NB4 (cell line): Measurements from ENCODE around the gene RRP36.
"Not testable (repeated sequence)": the region's sequence is repeated elsewhere in the genome, so short reads cannot be mapped to it uniquely, and the experiment has no call there.

Experiments used
- DNase-seq: peaks from one replicate; pipeline ENCODE4 v3.0.0; 2010; ENCODE audit warnings: low read depth
- H3K4me3 ChIP-seq: one replicate; pipeline ENCODE4 v1.5.1; 2011; ENCODE audit warnings: mild to moderate bottlenecking, low read depth, low read length, moderate library complexity
- CTCF ChIP-seq: IDR thresholded peaks from one replicate; pipeline ENCODE4 v1.5.1; 2012; ENCODE audit warnings: low read depth, low read length
- MAX ChIP-seq: IDR thresholded peaks from 2 replicates; pipeline ENCODE4 v1.6.1; 2011; ENCODE audit warnings: low read depth, low read length
- MYC ChIP-seq: IDR thresholded peaks from 2 replicates; pipeline ENCODE4 v1.6.1; 2011; ENCODE audit warnings: low read depth, low read length
- POLR2A ChIP-seq: IDR thresholded peaks from 2 replicates; pipeline ENCODE4 v1.6.1; 2011; ENCODE audit warnings: mild to moderate bottlenecking; ENCODE audit not compliant: insufficient read length; ENCODE audit errors: extremely low read depth

RRP36 gene

GRCh38 chr6:42988486-42989020 lies 32.9 kb upstream of the RRP36 start:
- no peak for DNase-seq
- no peak overlapping the region for H3K4me3 ChIP-seq
- no peak for TF ChIP-seq MAX
- no peak for TF ChIP-seq MYC
- no peak for TF ChIP-seq CTCF
- no peak for TF ChIP-seq POLR2A

GRCh38 chr6:42989923-42990322 lies 31.5 kb upstream of the RRP36 start:
- DNase-seq: no peak
- H3K4me3 ChIP-seq: no peak overlapping the region
- TF ChIP-seq CTCF: no peak
- TF ChIP-seq MAX: no peak
- TF ChIP-seq MYC: no peak
- no peak for TF ChIP-seq POLR2A

- TF ChIP-seq POLR2A: no peak
- no peak for TF ChIP-seq MYC
- no peak for TF ChIP-seq MAX
- TF ChIP-seq CTCF: no peak
- H3K4me3 ChIP-seq: no peak overlapping the region
- no peak for DNase-seq
These were observed 28.0 kb upstream of the RRP36 start for GRCh38 chr6:42993445-42993844.

- no peak overlapping the region for H3K4me3 ChIP-seq
- no peak for DNase-seq
- TF ChIP-seq MAX (no peak), CTCF (no peak), MYC (no peak), POLR2A (no peak)
These were observed 24.9 kb upstream of the RRP36 start for GRCh38 chr6:42996513-42996912.

GRCh38 chr6:42998205-42998604 lies 23.2 kb upstream of the RRP36 start:
- H3K4me3 ChIP-seq, DNase-seq: not testable (repeated sequence)

GRCh38 chr6:43001843-43002242 lies 19.6 kb upstream of the RRP36 start:
- H3K4me3 ChIP-seq: no peak overlapping the region
- no peak for TF ChIP-seq MAX
- TF ChIP-seq POLR2A: no peak
- TF ChIP-seq MYC: no peak
- DNase-seq: no peak

- no peak overlapping the region for H3K4me3 ChIP-seq
- TF ChIP-seq MAX: no peak
- TF ChIP-seq MYC: no peak
- no peak for TF ChIP-seq CTCF
- no peak for TF ChIP-seq POLR2A
- no peak for DNase-seq
These were observed 15.6 kb upstream of the RRP36 start for GRCh38 chr6:43005844-43006243.
